GM23248 (cell line): ENCODE data around the gene LSR.

Experiments
- EZH2 ChIP-seq: fragments of 200-600 bp; sonication (generic); IDR thresholded peaks from 2 replicates; pipeline ENCODE4 v1.6.1; 2018; ENCODE audit warnings: antibody characterized with exemption, mild to moderate bottlenecking; ENCODE audit not compliant: insufficient read depth, poor library complexity, severe bottlenecking
- EZH2phosphoT487 ChIP-seq: fragments of 200-600 bp; sonication (generic); IDR thresholded peaks from 2 replicates; pipeline ENCODE4 v1.6.1; 2018; ENCODE audit warnings: antibody characterized with exemption, moderate library complexity, mild to moderate bottlenecking, low read depth; ENCODE audit not compliant: insufficient read depth

- TF ChIP-seq EZH2 = no peak
- no peak for TF ChIP-seq EZH2phosphoT487
Observed at GRCh38 chr19:35276706-35277281, 28.0 kb downstream of the LSR start.
